Endodermal cell (in vitro differentiated cells): ENCODE results near the gene LDHD. TPM values are rescaled to one million over a fixed set of nuclear protein-coding genes. Genes with fewer than 3 reads are reported as not detected.

Source experiments
- DNase-seq: peaks from one replicate; pipeline ENCODE4 v3.0.0-alpha.2; 2017
- H3K27ac ChIP-seq: 2 replicates; pipeline ENCODE4 v1.5.1; 2013; ENCODE audit warnings: mild to moderate bottlenecking, low read depth, low read length, moderate library complexity
- H3K27me3 ChIP-seq: 2 replicates; pipeline ENCODE4 v1.6.1; 2013; ENCODE audit warnings: mild to moderate bottlenecking, low read length, moderate library complexity; ENCODE audit not compliant: insufficient read depth, control insufficient read depth, poor library complexity, severe bottlenecking
- H3K36me3 ChIP-seq: 2 replicates; pipeline ENCODE4 v1.7.0; 2013; ENCODE audit warnings: mild to moderate bottlenecking, low read length, moderate library complexity; ENCODE audit not compliant: control insufficient read depth, insufficient read depth
- H3K4me1 ChIP-seq: one replicate; pipeline ENCODE4 v1.7.0; 2013; ENCODE audit warnings: low read length; ENCODE audit not compliant: control insufficient read depth, insufficient read depth
- H3K4me3 ChIP-seq: 2 replicates; pipeline ENCODE4 v1.5.1; 2013; ENCODE audit warnings: mild to moderate bottlenecking, low read length, moderate library complexity
- H3K9ac ChIP-seq: 2 replicates; pipeline ENCODE4 v1.6.1; 2013; ENCODE audit warnings: mild to moderate bottlenecking, low read length, moderate library complexity; ENCODE audit not compliant: poor library complexity, severe bottlenecking; ENCODE audit errors: extremely low read depth
- H3K9me3 ChIP-seq: 2 replicates; pipeline ENCODE4 v1.6.1; 2013; ENCODE audit warnings: mild to moderate bottlenecking, low read length, moderate library complexity; ENCODE audit not compliant: control insufficient read depth
- H3K27ac Mint-ChIP-seq: 2 replicates; pipeline ENCODE4 v1.8.0; 2020; ENCODE audit warnings: mixed read lengths
- H3K27me3 Mint-ChIP-seq: 2 replicates; pipeline ENCODE4 v1.8.0; 2021; ENCODE audit warnings: mild to moderate bottlenecking, mixed read lengths; ENCODE audit not compliant: insufficient read depth
- H3K36me3 Mint-ChIP-seq: 2 replicates; pipeline ENCODE4 v1.8.0; 2020; ENCODE audit warnings: low read depth, mixed read lengths
- H3K4me1 Mint-ChIP-seq: 2 replicates; pipeline ENCODE4 v1.8.0; 2020; ENCODE audit warnings: mixed read lengths
- H3K4me3 Mint-ChIP-seq: 2 replicates; pipeline ENCODE4 v1.8.0; 2020; ENCODE audit warnings: mild to moderate bottlenecking, moderate library complexity, mixed read lengths
- H3K9me3 Mint-ChIP-seq: 2 replicates; pipeline ENCODE4 v1.8.0; 2020; ENCODE audit warnings: mild to moderate bottlenecking, mixed read lengths
- WGBS, 2 experiments: methylation state at CpG; one replicate each; pipeline versions ENCODE4 v1.1.5 to v1.1.7; 2013; ENCODE audit warnings: missing lambda C conversion rate in 2 of 2, mixed read lengths in 1 of 2; ENCODE audit not compliant: insufficient coverage in 1 of 2, insufficient read length in 1 of 2; 5-methylcytosine and 5-hydroxymethylcytosine counted together
- total RNA-seq, 2 donors: library from RNA; stranded (reverse); fragmentation: NEBNext Ultra II Directional in 1 of 2; extraction: Animal tissue kit (Norgen Biotek cat#: 25700) in 1 of 2; gene quantifications; 2 replicates in 1 of 2; 3 replicates in 1 of 2; pipeline ENCODE4 v1.2.1, GENCODE V29; 2021
- TF ChIP-seq, protein P1 (sequence below): fragments of 200-600 bp; sonication (generic); conservative IDR thresholded peaks from 2 replicates; pipeline ENCODE4 v1.5.0; 2021; ENCODE audit warnings: antibody characterized with exemption, mild to moderate bottlenecking

LDHD gene
- total RNA-seq, 2 donors from 2014 or later = 1.4 to 4.3 TPM

DNA sequence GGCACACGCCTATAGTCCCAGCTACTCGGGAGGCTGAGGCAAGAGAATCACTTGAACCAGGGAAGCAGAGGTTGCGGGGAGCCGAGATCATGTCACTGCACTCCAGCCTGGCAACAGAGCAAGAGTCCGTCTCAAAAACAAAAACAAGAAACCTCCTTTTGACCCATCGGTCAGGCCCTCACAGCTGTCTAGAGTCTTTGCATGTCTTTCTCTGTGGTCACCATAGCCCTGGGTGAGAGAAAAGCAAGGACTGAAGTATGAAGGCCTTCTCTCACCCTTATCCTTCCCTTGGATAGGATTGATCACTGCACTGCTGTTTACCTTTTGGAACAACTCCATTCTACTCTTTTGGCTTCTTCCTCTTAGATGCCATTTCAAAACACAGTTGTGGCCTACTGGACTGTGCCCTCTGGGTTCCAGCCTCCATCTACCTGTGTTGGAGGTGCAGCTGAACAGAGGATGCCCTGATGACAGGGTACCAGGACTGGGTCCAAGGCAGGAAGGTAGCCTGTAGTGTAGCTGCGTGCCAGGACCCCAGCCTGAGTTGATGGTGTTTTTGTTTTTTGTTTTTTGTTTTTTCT lies 37.1 kb downstream of the LDHD start:
- Mint-ChIP-seq H3K4me1 (no peaks in the 10 kb centered on the region), H3K27me3 (no peaks in the 10 kb centered on the region), H3K27ac (peak overlapping the region; percentile 45), H3K9me3 (no peaks in the 10 kb centered on the region), H3K4me3 (no peak overlapping the region), H3K36me3 (peaks cover 12% of the 10 kb centered on the region)
- DNase-seq = no peak
- TF ChIP-seq, protein P1, sequence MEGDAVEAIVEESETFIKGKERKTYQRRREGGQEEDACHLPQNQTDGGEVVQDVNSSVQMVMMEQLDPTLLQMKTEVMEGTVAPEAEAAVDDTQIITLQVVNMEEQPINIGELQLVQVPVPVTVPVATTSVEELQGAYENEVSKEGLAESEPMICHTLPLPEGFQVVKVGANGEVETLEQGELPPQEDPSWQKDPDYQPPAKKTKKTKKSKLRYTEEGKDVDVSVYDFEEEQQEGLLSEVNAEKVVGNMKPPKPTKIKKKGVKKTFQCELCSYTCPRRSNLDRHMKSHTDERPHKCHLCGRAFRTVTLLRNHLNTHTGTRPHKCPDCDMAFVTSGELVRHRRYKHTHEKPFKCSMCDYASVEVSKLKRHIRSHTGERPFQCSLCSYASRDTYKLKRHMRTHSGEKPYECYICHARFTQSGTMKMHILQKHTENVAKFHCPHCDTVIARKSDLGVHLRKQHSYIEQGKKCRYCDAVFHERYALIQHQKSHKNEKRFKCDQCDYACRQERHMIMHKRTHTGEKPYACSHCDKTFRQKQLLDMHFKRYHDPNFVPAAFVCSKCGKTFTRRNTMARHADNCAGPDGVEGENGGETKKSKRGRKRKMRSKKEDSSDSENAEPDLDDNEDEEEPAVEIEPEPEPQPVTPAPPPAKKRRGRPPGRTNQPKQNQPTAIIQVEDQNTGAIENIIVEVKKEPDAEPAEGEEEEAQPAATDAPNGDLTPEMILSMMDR = no peak
- 96% methylated on average over 4 to 7 of the region's 7 CpGs for WGBS, 2 experiments
- H3K4me1 ChIP-seq = no peaks in the 10 kb centered on the region
- peaks cover 5% of the 10 kb centered on the region for H3K36me3 ChIP-seq
- no peak overlapping the region for H3K4me3 ChIP-seq
- H3K9ac ChIP-seq = no peak overlapping the region
- H3K27ac ChIP-seq = no peak overlapping the region
- no peaks in the 10 kb centered on the region for H3K9me3 ChIP-seq
- no peaks in the 10 kb centered on the region for H3K27me3 ChIP-seq

DNA sequence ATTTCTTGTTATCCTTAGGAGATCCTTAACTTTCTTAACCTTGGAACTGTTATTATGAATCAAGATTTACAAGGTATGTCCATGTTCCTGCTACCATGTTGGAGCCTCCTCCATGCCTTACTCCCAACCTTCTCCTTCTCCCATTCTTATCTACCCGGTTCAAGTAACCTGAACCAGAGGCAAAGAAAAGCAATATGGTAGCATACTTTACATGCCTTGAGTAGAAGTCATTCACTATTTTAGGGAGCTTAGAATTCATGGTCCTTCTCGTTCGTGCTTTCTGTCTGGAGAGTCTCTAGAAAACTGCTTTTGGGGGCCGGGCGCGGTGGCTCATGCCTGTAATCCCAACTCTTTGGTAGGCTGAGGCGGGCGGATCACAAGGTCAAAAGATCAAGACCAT lies 37.7 kb downstream of the LDHD start:
- no peak for DNase-seq
- TF ChIP-seq, protein P1 = no peak
- H3K27ac Mint-ChIP-seq = peak overlapping the region; percentile 45

DNA sequence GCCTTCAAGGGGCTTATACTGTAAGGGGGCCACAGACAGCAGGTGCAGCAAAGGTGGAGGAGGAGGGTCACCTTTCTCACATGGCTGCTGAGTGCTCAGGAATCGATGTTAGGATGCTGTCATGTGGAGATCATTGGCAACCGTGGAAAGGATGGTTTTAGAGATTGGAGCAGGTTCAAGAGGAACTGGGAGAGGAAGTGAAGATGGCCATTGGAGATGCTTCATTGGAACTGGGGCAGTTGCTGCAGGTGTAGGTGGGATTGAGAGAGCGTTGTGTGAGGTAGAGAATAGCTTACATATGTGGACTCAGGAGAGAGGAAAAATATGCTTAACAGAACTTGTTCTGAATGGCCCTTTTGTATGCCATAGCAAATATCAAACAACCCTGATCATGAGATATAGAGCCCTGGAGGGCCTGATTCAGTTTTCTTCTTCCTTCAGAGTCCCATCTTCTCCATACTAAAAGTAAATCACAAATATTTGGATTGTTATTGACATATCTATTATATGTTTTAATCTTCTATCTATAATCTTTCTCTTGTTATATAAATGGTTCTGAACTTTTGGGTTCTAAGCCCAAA lies 40.8 kb downstream of the LDHD start:
- H3K27ac Mint-ChIP-seq = no peak overlapping the region
- no peak overlapping the region for H3K27ac ChIP-seq
- H3K4me1 Mint-ChIP-seq = peaks cover 15% of the 10 kb centered on the region
- TF ChIP-seq, protein P1 = no peak
- no peak overlapping the region for H3K9ac ChIP-seq
- H3K27me3 Mint-ChIP-seq = no peaks in the 10 kb centered on the region
- peaks cover 5% of the 10 kb centered on the region for H3K4me1 ChIP-seq
- no peak for DNase-seq
- peaks cover 12% of the 10 kb centered on the region for H3K36me3 Mint-ChIP-seq
- no peaks in the 10 kb centered on the region for H3K9me3 Mint-ChIP-seq
- H3K9me3 ChIP-seq = no peaks in the 10 kb centered on the region
- no peaks in the 10 kb centered on the region for H3K27me3 ChIP-seq
- peaks cover 5% of the 10 kb centered on the region for H3K36me3 ChIP-seq
- WGBS, 2 experiments = 88 to 90% methylated on average over 3 of the region's 3 CpGs
- no peak overlapping the region for H3K4me3 ChIP-seq
- no peak overlapping the region for H3K4me3 Mint-ChIP-seq

More for the DNA sequence above, 37.7 kb downstream of the LDHD start:
- Mint-ChIP-seq H3K9me3 (no peaks in the 10 kb centered on the region), H3K36me3 (peaks cover 12% of the 10 kb centered on the region), H3K27me3 (no peaks in the 10 kb centered on the region), H3K4me1 (peaks cover 2% of the 10 kb centered on the region), H3K4me3 (no peak overlapping the region)
- Histone ChIP-seq H3K4me1 (peaks cover 4% of the 10 kb centered on the region), H3K9ac (no peak overlapping the region), H3K27ac (no peak overlapping the region), H3K4me3 (no peak overlapping the region), H3K9me3 (no peaks in the 10 kb centered on the region), H3K36me3 (peaks cover 5% of the 10 kb centered on the region), H3K27me3 (no peaks in the 10 kb centered on the region)
- WGBS, 2 experiments = 97 to 98% methylated on average over 7 to 8 of the region's 8 CpGs
